Motor neuron (in vitro differentiated cells): ENCODE measurements around the gene TMEM164. TPM values are rescaled to one million over a fixed set of nuclear protein-coding genes. Genes with fewer than 3 reads are reported as not detected.
A peak's percentile ranks its signal among the peaks of the same experiment; 100 is the strongest.

Source experiments
- ATAC-seq, 8 experiments: fragments of 200-7000 bp; cut with Tn5 transposase; replicated peaks in 6 of 8; 2 replicates each; pipeline ENCODE4 v1.8.0; 2021; ENCODE audit warnings: mild to moderate bottlenecking in 8 of 8, moderate library complexity in 8 of 8
- H3K27ac ChIP-seq, 2 donors: fragments of 250-450 bp; sonication (Bioruptor Pico); 2 replicates each; pipeline ENCODE4 v1.9.0; 2021; ENCODE audit warnings: antibody characterized with exemption in 2 of 2, mild to moderate bottlenecking in 2 of 2, moderate library complexity in 1 of 2
- H3K4me1 ChIP-seq, 2 donors: fragments of 250-450 bp; sonication (Bioruptor Pico); replicated peaks in 1 of 2; 2 replicates each; pipeline ENCODE4 v1.6.1; 2021; ENCODE audit warnings: antibody characterized with exemption in 2 of 2, mild to moderate bottlenecking in 2 of 2, moderate library complexity in 1 of 2
- H3K4me3 ChIP-seq, 5 donors: fragments of 250-450 bp; sonication (Bioruptor Pico); 2 replicates each; pipeline ENCODE4 v1.9.0; 2021; ENCODE audit warnings: antibody characterized with exemption in 5 of 5, mild to moderate bottlenecking in 5 of 5, moderate library complexity in 4 of 5
- WGBS, 10 experiments: fragments of 450-650 bp; shearing (Covaris generic); methylation state at CpG; one replicate each; pipeline ENCODE4 v1.0.0; 2022; 5-methylcytosine and 5-hydroxymethylcytosine counted together
- in situ Hi-C, 9 experiments: fragments of 400-800 bp; cut with MboI; loops; one replicate each; pipeline ENCODE4 v1.15.0; 2021; ENCODE audit warnings: low sequenced_read_pairs in 9 of 9, low pct_unique_long_range_greater_than_20kb in 2 of 9; ENCODE audit not compliant: unreplicated experiment in 9 of 9
- total RNA-seq, 8 experiments: library from RNA; unstranded; fragments of 300-600 nt; gene quantifications; 2 replicates each; pipeline versions ENCODE4 v1.2.3 to v1.2.4, GENCODE V29; 2022

TMEM164 gene
- total RNA-seq, 8 experiments from 2014 or later = 9.3 to 38.2 (median 19.1) TPM

GRCh38 chrX:109990582-109991276 lies 12.2 kb upstream of the TMEM164 start:
- WGBS, 10 experiments = 0 to 62% (median 19%) methylated on average over 1 to 2 of the region's 3 CpGs; no CpG with 5 or more reads in 6 of the 10 experiments
- Histone ChIP-seq H3K27ac (no peak overlapping the region), H3K4me3 (no peak overlapping the region), H3K4me1 (no peaks in the 10 kb centered on the region)
- no peak for ATAC-seq
- in situ Hi-C loops = no loop called here

GRCh38 chrX:109992203-109992602 lies 10.7 kb upstream of the TMEM164 start:
- WGBS, 10 experiments = 60 to 100% (median 80%) methylated on average over 1 of the region's 1 CpG; no CpG with 5 or more reads in 7 of the 10 experiments
- no peak for ATAC-seq
- in situ Hi-C loops = no loop called here
- H3K4me3 ChIP-seq = no peak overlapping the region
- no peaks in the 10 kb centered on the region for H3K4me1 ChIP-seq
- no peak overlapping the region for H3K27ac ChIP-seq

- Histone ChIP-seq H3K4me1 (peaks cover 0 to 3% of the 10 kb centered on the region in 2 donors), H3K27ac (no peak overlapping the region), H3K4me3 (no peak overlapping the region)
- ATAC-seq = no peak
- in situ Hi-C loops = no loop called here
- 38 to 100% (median 62%) methylated on average over 1 to 2 of the region's 2 CpGs; no CpG with 5 or more reads in 6 of the 10 experiments for WGBS, 10 experiments
Observed at GRCh38 chrX:109995155-109995554, 7.8 kb upstream of the TMEM164 start.

- WGBS, 10 experiments = 25 to 86% (median 60%) methylated on average over 1 to 4 of the region's 6 CpGs; no CpG with 5 or more reads in 5 of the 10 experiments
- H3K27ac ChIP-seq = no peak overlapping the region
- H3K4me1 ChIP-seq = peaks cover 0 to 11% of the 10 kb centered on the region in 2 donors
- H3K4me3 ChIP-seq = no peak overlapping the region
- in situ Hi-C loops = no loop called here
- ATAC-seq = no peak
Observed at GRCh38 chrX:109997786-109998452, 5.0 kb upstream of the TMEM164 start.

- Histone ChIP-seq H3K27ac (no peak overlapping the region), H3K4me3 (no peak overlapping the region), H3K4me1 (peaks cover 9 to 22% of the 10 kb centered on the region in 2 donors)
- 47 to 100% (median 76%) methylated on average over 1 to 4 of the region's 5 CpGs; no CpG with 5 or more reads in 4 of the 10 experiments for WGBS, 10 experiments
- in situ Hi-C loops = no loop called here
- no peak for ATAC-seq
Observed at GRCh38 chrX:110000000-110000399, 2.9 kb upstream of the TMEM164 start.

GRCh38 chrX:110000847-110001713 lies 1.8 kb upstream of the TMEM164 start:
- Histone ChIP-seq H3K4me1 (peaks cover 18 to 33% of the 10 kb centered on the region in 2 donors), H3K4me3 (no peak overlapping the region), H3K27ac (no peak overlapping the region)
- ATAC-seq = no peak
- in situ Hi-C loops = no loop called here
- WGBS, 10 experiments = 56 to 100% (median 68%) methylated on average over 2 to 8 of the region's 16 CpGs; no CpG with 5 or more reads in 4 of the 10 experiments

- Histone ChIP-seq H3K4me3 (peak overlapping the region; percentile 41 to 96 (median 54)), H3K27ac (peak overlapping the region; percentile 71 to 86), H3K4me1 (peaks cover 18 to 37% of the 10 kb centered on the region in 2 donors)
- in situ Hi-C loops = no loop called here
- WGBS, 10 experiments = 22 to 40% methylated on average over 1 to 5 of the region's 13 CpGs; no CpG with 5 or more reads in 8 of the 10 experiments
- peak in 3 of 8 experiments; percentile 0 to 2 (median 2) for ATAC-seq
Observed at GRCh38 chrX:110001740-110002299, 1.1 kb upstream of the TMEM164 start.

- ATAC-seq = peak in 4 of 8 experiments; percentile 22 to 33 (median 29)
- Histone ChIP-seq H3K4me3 (peak overlapping the region; percentile 41 to 96 (median 54)), H3K27ac (peak overlapping the region; percentile 71 to 86), H3K4me1 (peaks cover 21 to 42% of the 10 kb centered on the region in 2 donors)
- in situ Hi-C loops = no loop called here
- 3 to 31% (median 20%) methylated on average over 1 to 18 of the region's 46 CpGs; no CpG with 5 or more reads in 7 of the 10 experiments for whole genome bisulfite sequencing, 10 experiments
Observed at GRCh38 chrX:110003167-110004156, 548 bp downstream of the TMEM164 start.

GRCh38 chrX:110004215-110004614 lies 1.3 kb downstream of the TMEM164 start:
- 50 to 90% methylated on average over 1 to 4 of the region's 8 CpGs; no CpG with 5 or more reads in 8 of the 10 experiments for WGBS, 10 experiments

GRCh38 chrX:110004731-110005369 lies 1.9 kb downstream of the TMEM164 start:
- WGBS, 10 experiments = 8 to 67% (median 38%) methylated on average over 1 to 3 of the region's 3 CpGs; no CpG with 5 or more reads in 7 of the 10 experiments
- no peak for ATAC-seq

More at GRCh38 chrX:110004215-110004614, 1.3 kb downstream of the TMEM164 start:
- no peak for ATAC-seq
- peaks cover 21 to 42% of the 10 kb centered on the region in 2 donors for H3K4me1 ChIP-seq
- peak overlapping the region in 3 of 5 donors; percentile 41 to 60 (median 46) for H3K4me3 ChIP-seq
- in situ Hi-C loops = no loop called here
- H3K27ac ChIP-seq = peak overlapping the region in 1 of 2 donors; percentile 17

GRCh38 chrX:110006161-110006560 lies 3.2 kb downstream of the TMEM164 start:
- WGBS, 10 experiments = 67 to 100% methylated on average over 1 of the region's 2 CpGs; no CpG with 5 or more reads in 8 of the 10 experiments
- in situ Hi-C loops = no loop called here
- Histone ChIP-seq H3K27ac (no peak overlapping the region), H3K4me1 (peaks cover 21 to 42% of the 10 kb centered on the region in 2 donors), H3K4me3 (no peak overlapping the region)
- ATAC-seq = no peak

More at GRCh38 chrX:110004731-110005369, 1.9 kb downstream of the TMEM164 start:
- Histone ChIP-seq H3K27ac (no peak overlapping the region), H3K4me3 (peak overlapping the region in 1 of 5 donors; percentile 46), H3K4me1 (peaks cover 21 to 42% of the 10 kb centered on the region in 2 donors)
- in situ Hi-C loops = no loop called here
